IMR-90 (cell line): Measurements from ENCODE around the gene FAHD2A. TPM values are rescaled to one million over a fixed set of nuclear protein-coding genes. Genes with fewer than 3 reads are reported as not detected.

Experiments used
- ATAC-seq: fragments of 200-7000 bp; cut with Tn5 transposase; 2 replicates; pipeline ENCODE4 v1.9.1; 2020; ENCODE audit warnings: low read depth, mild to moderate bottlenecking, moderate library complexity
- BruUV-seq: library from RNA; stranded (reverse); fragments of 400-500 nt; replicated peaks from 2 replicates; lab custom pipeline; 2021; lab: Mats Ljungman, UMichigan
- CTCF ChIA-PET: fragments of 300-600 bp; formaldehyde crosslinking; extraction: SDS; loops from one replicate; lab custom pipeline; 2021; ENCODE audit warnings: antibody characterized with exemption; lab: Yijun Ruan, JAX
- POLR2A ChIA-PET: fragments of 300-600 bp; sonication (Branson Sonifier 250); formaldehyde crosslinking; loops from one replicate; lab custom pipeline; 2022; ENCODE audit warnings: antibody characterized with exemption; ENCODE audit not compliant: unreplicated experiment; lab: Charles Lee
- DNase-seq: peaks from one replicate; pipeline ENCODE4 v3.0.0; 2013
- H2AFZ ChIP-seq: replicated peaks from 2 replicates; pipeline ENCODE3; 2013; ENCODE audit warnings: low read length, mild to moderate bottlenecking; ENCODE audit not compliant: poor library complexity
- H2AK5ac ChIP-seq: 2 replicates; pipeline ENCODE4 v1.6.1; 2013; ENCODE audit warnings: low read depth, low read length, inconsistent platforms
- H2AK9ac ChIP-seq: replicated peaks from 2 replicates; pipeline ENCODE3; 2013; ENCODE audit warnings: mild to moderate bottlenecking, low read depth, low read length, moderate library complexity; ENCODE audit not compliant: poor library complexity
- H2BK120ac ChIP-seq: 2 replicates; pipeline ENCODE4 v1.6.1; 2013; ENCODE audit warnings: low read depth, low read length, inconsistent platforms
- H2BK15ac ChIP-seq: 3 replicates; pipeline ENCODE4 v1.6.1; 2013; ENCODE audit warnings: low read depth, low read length, inconsistent platforms
- H2BK20ac ChIP-seq: 2 replicates; pipeline ENCODE4 v1.6.1; 2013; ENCODE audit warnings: low read depth, mild to moderate bottlenecking, inconsistent platforms, low read length, moderate library complexity
- H2BK5ac ChIP-seq: 2 replicates; pipeline ENCODE4 v1.6.1; 2013; ENCODE audit warnings: mild to moderate bottlenecking, low read depth, low read length, inconsistent platforms; ENCODE audit not compliant: poor library complexity, severe bottlenecking
- H3K14ac ChIP-seq: replicated peaks from 2 replicates; pipeline ENCODE4 v1.6.1; 2013; ENCODE audit warnings: low read depth, low read length, inconsistent platforms
- H3K18ac ChIP-seq: 2 replicates; pipeline ENCODE4 v1.6.1; 2013; ENCODE audit warnings: low read depth, low read length, control low read depth
- H3K23ac ChIP-seq: 2 replicates; pipeline ENCODE4 v1.6.1; 2013; ENCODE audit warnings: low read depth, low read length, inconsistent platforms
- H3K27ac ChIP-seq: 2 replicates; pipeline ENCODE4 v1.5.1; 2013; ENCODE audit warnings: mild to moderate bottlenecking, control low read depth, low read length; ENCODE audit not compliant: insufficient read depth
- H3K27me3 ChIP-seq: 2 replicates; pipeline ENCODE4 v1.6.1; 2013; ENCODE audit warnings: low read length; ENCODE audit not compliant: control insufficient read depth, insufficient read depth
- H3K36me3 ChIP-seq: 2 replicates; pipeline ENCODE4 v1.6.1; 2013; ENCODE audit warnings: low read length, mixed read lengths; ENCODE audit not compliant: control insufficient read depth, insufficient read depth
- H3K4ac ChIP-seq: 2 replicates; pipeline ENCODE4 v1.6.1; 2013; ENCODE audit warnings: low read depth, low read length, inconsistent platforms
- H3K4me1 ChIP-seq: 2 replicates; pipeline ENCODE4 v1.6.1; 2013; ENCODE audit warnings: low read length, mixed read lengths; ENCODE audit not compliant: control insufficient read depth, insufficient read depth
- H3K4me2 ChIP-seq: 2 replicates; pipeline ENCODE4 v1.6.1; 2013; ENCODE audit warnings: low read depth, mild to moderate bottlenecking, control low read depth, low read length, moderate library complexity
- H3K4me3 ChIP-seq: 2 replicates; pipeline ENCODE4 v1.5.1; 2013; ENCODE audit warnings: low read depth, mild to moderate bottlenecking, control low read depth, low read length, moderate library complexity; ENCODE audit not compliant: insufficient read depth
- H3K56ac ChIP-seq: 2 replicates; pipeline ENCODE4 v1.6.1; 2013; ENCODE audit warnings: low read length, inconsistent platforms; ENCODE audit not compliant: insufficient read depth; ENCODE audit errors: extremely low read depth
- H3K79me1 ChIP-seq, 2 experiments: 2 replicates each; pipeline ENCODE4 v1.6.1; 2013; ENCODE audit warnings: low read length in 2 of 2, inconsistent platforms in 1 of 2, low read depth in 1 of 2
- H3K9ac ChIP-seq: 2 replicates; pipeline ENCODE4 v1.6.1; 2013; ENCODE audit warnings: low read depth, low read length, control low read depth
- H3K9me1 ChIP-seq: 2 replicates; pipeline ENCODE4 v1.6.1; 2013; ENCODE audit warnings: low read length, inconsistent platforms; ENCODE audit not compliant: insufficient read depth
- H3K9me3 ChIP-seq: 2 replicates; pipeline ENCODE4 v1.6.1; 2013; ENCODE audit warnings: low read length; ENCODE audit not compliant: control insufficient read depth, insufficient read depth
- H4K20me1 ChIP-seq: 2 replicates; pipeline ENCODE4 v1.6.1; 2013; ENCODE audit warnings: low read length, inconsistent platforms; ENCODE audit not compliant: insufficient read depth
- H4K5ac ChIP-seq: 2 replicates; pipeline ENCODE4 v1.6.1; 2013; ENCODE audit warnings: mild to moderate bottlenecking, low read depth, low read length, control low read depth
- H4K8ac ChIP-seq, 2 experiments: 2 replicates each; pipeline ENCODE4 v1.6.1; 2013; ENCODE audit warnings: low read depth in 2 of 2, low read length in 2 of 2, control low read depth in 1 of 2, inconsistent platforms in 1 of 2
- H4K91ac ChIP-seq: 2 replicates; pipeline ENCODE4 v1.6.1; 2013; ENCODE audit warnings: low read depth, low read length, inconsistent platforms; ENCODE audit not compliant: insufficient read depth
- BHLHE40 ChIP-seq: fragments of 150-350 bp; IDR thresholded peaks from 2 replicates; pipeline ENCODE4 v1.6.1; 2016; ENCODE audit warnings: mild to moderate bottlenecking, low read depth, low read length
- CEBPB ChIP-seq: IDR thresholded peaks from 2 replicates; pipeline ENCODE4 v1.6.1; 2012; ENCODE audit warnings: low read depth, low read length, improper control_type of control experiment
- CHD1 ChIP-seq: IDR thresholded peaks from 2 replicates; pipeline ENCODE4 v1.6.1; 2012; ENCODE audit warnings: low read depth, low read length, improper control_type of control experiment
- CTCF ChIP-seq: conservative IDR thresholded peaks from 2 replicates; pipeline ENCODE4 v1.5.1; 2012; ENCODE audit warnings: mild to moderate bottlenecking, low read depth, low read length, improper control_type of control experiment
- ELK1 ChIP-seq: fragments of 150-350 bp; IDR thresholded peaks from 2 replicates; pipeline ENCODE4 v1.6.1; 2016; ENCODE audit warnings: low read depth, mild to moderate bottlenecking, low read length, moderate library complexity, borderline replicate concordance
- FOS ChIP-seq: fragments of 150-350 bp; IDR thresholded peaks from 2 replicates; pipeline ENCODE4 v1.6.1; 2016; ENCODE audit warnings: low read depth, low read length
- MAFK ChIP-seq: IDR thresholded peaks from 2 replicates; pipeline ENCODE4 v1.6.1; 2012; ENCODE audit warnings: low read depth, low read length, improper control_type of control experiment
- MAZ ChIP-seq: IDR thresholded peaks from 2 replicates; pipeline ENCODE4 v1.6.1; 2012; ENCODE audit warnings: low read depth, mild to moderate bottlenecking, low read length, improper control_type of control experiment, moderate library complexity, borderline replicate concordance
- MXI1 ChIP-seq: IDR thresholded peaks from 2 replicates; pipeline ENCODE4 v1.6.1; 2012; ENCODE audit warnings: low read depth, mild to moderate bottlenecking, low read length, moderate library complexity, borderline replicate concordance
- NFE2L2 ChIP-seq: fragments of 150-350 bp; IDR thresholded peaks from 2 replicates; pipeline ENCODE4 v1.6.1; 2016; ENCODE audit warnings: low read depth, mild to moderate bottlenecking, low read length
- RCOR1 ChIP-seq: IDR thresholded peaks from 2 replicates; pipeline ENCODE4 v1.6.1; 2012; ENCODE audit warnings: mild to moderate bottlenecking, low read length, improper control_type of control experiment; ENCODE audit not compliant: insufficient replicate concordance
- SMC3 ChIP-seq: fragments of 150-350 bp; IDR thresholded peaks from 2 replicates; pipeline ENCODE4 v1.6.1; 2016; ENCODE audit warnings: low read depth, mild to moderate bottlenecking, antibody characterized with exemption, low read length, moderate library complexity
- WGBS, 2 experiments: methylation state at CpG; one replicate each; pipeline versions ENCODE4 v1.1.5 to v1.1.7; 2013; ENCODE audit warnings: missing lambda C conversion rate in 2 of 2; ENCODE audit not compliant: insufficient read length in 1 of 2; ENCODE audit errors: extremely low coverage in 2 of 2; 5-methylcytosine and 5-hydroxymethylcytosine counted together
- dilution Hi-C: fragments of 300-500 bp; cut with HindIII; formaldehyde crosslinking; loops from one replicate; pipeline ENCODE4 v1.14.3; 2018; ENCODE audit warnings: low sequenced_read_pairs; ENCODE audit not compliant: unreplicated experiment
- in situ Hi-C: fragments of 300-500 bp; cut with MboI; formaldehyde crosslinking; loops from 3 replicates; pipeline ENCODE4 v1.14.3; 2019; ENCODE audit warnings: low sequenced_read_pairs, inconsistent platforms, mixed read lengths
- intact Hi-C: fragments of 100-400 bp; cut with micrococcal nuclease; formaldehyde crosslinking; loops from 2 replicates; pipeline ENCODE4 v1.10.0; 2022
- polyA plus RNA-seq, 3 experiments: library from polyadenylated mRNA; depleted of rRNA; stranded (reverse); fragments of >200 nt; gene quantifications; 2 replicates each; pipeline ENCODE4 v1.2.3, GENCODE V29; 2012; ENCODE audit warnings: low replicate concordance in 1 of 3
- total RNA-seq: library from RNA; depleted of rRNA; stranded (reverse); fragments of >200 nt; gene quantifications from 2 replicates; pipeline ENCODE4 v1.2.3, GENCODE V29; 2012

Gene FAHD2A
- total and polyA plus RNA-seq, 2 of the 4 experiments (the other 2 are of a cell fraction), result 35.1 to 36.2 TPM

GRCh38 chr2:95374921-95375471 is 27.5 kb upstream of the FAHD2A start:
- Histone ChIP-seq H3K4me1 (no peaks in the 10 kb centered on the region), H2AK9ac (no peak overlapping the region), H3K14ac (no peak overlapping the region), H3K4me3 (no peak overlapping the region), H2BK20ac (no peak overlapping the region), H3K9me3 (no peaks in the 10 kb centered on the region), H4K91ac (no peak overlapping the region), H4K5ac (no peak overlapping the region), H3K27ac (no peak overlapping the region), H4K8ac (no peak overlapping the region), H2AFZ (peak overlapping the region; percentile 51), H2BK120ac (no peak overlapping the region), H3K36me3 (no peaks in the 10 kb centered on the region; the same call in 1 of the 2 replicates), H3K79me1 (no peaks in the 10 kb centered on the region), H3K27me3 (peaks cover 2% of the 10 kb centered on the region; the same call in 1 of the 2 replicates), H3K9me1 (no peaks in the 10 kb centered on the region), H2BK15ac (no peak overlapping the region), H2AK5ac (no peak overlapping the region), H3K4ac (no peak overlapping the region), H4K20me1 (no peaks in the 10 kb centered on the region), H3K18ac (no peak overlapping the region), H3K56ac (no peak overlapping the region), H2BK5ac (no peak overlapping the region), H3K9ac (no peak overlapping the region), H3K23ac (no peak overlapping the region), H3K4me2 (no peak overlapping the region)
- intact Hi-C loops, result no loop called here
- ATAC-seq, result no peak
- no peak for TF ChIP-seq MAZ
- TF ChIP-seq NFE2L2, result no peak
- no peak for TF ChIP-seq SMC3
- TF ChIP-seq ELK1, result no peak
- no peak for TF ChIP-seq RCOR1
- no peak for TF ChIP-seq MXI1
- no peak for TF ChIP-seq BHLHE40
- no peak for TF ChIP-seq CTCF
- no peak for TF ChIP-seq CHD1
- no peak for TF ChIP-seq CEBPB
- no peak for TF ChIP-seq MAFK
- no peak for TF ChIP-seq FOS
- BruUV-seq, result no TSS peak
- POLR2A ChIA-PET, result no interaction called here
- DNase-seq, result peak; percentile 36
- in situ Hi-C loops, result no loop called here
- dilution Hi-C loops, result no loop called here
- WGBS, 2 experiments, result 70% methylated on average over 2 of the region's 15 CpGs; no CpG with 5 or more reads in 1 of the 2 experiments
- CTCF ChIA-PET, result no interaction called here
